Endothelial cell of umbilical vein (primary cell): Measurements from ENCODE around the gene SNX2. TPM values are rescaled to one million over a fixed set of nuclear protein-coding genes. Genes with fewer than 3 reads are reported as not detected.

Experiments used
- BruUV-seq: library from RNA; stranded (reverse); fragments of 400-500 nt; replicated peaks from 2 replicates; lab custom pipeline; 2021; lab: Mats Ljungman, UMichigan
- CTCF ChIA-PET: fragments of 300-600, 350-600 bp; sonication (Branson Sonifier 250); formaldehyde crosslinking; loops from one replicate; lab custom pipeline; 2021; ENCODE audit warnings: antibody characterized with exemption, inconsistent platforms; lab: Charles Lee
- POLR2A ChIA-PET: fragments of 300-600, 350-600 bp; sonication (Branson Sonifier 250); formaldehyde crosslinking; loops from one replicate; lab custom pipeline; 2021; ENCODE audit warnings: antibody characterized with exemption, inconsistent platforms; lab: Charles Lee
- DNase-seq: peaks from one replicate; pipeline ENCODE4 v3.0.0-alpha.2; 2011; ENCODE audit warnings: low read depth, low spot score
- FAIRE-seq: peaks from 2 replicates; lab custom pipeline; 2011; peaks lifted over from hg19 to GRCh38; lab: Jason Lieb, UNC
- H2AFZ ChIP-seq: 2 replicates; pipeline ENCODE4 v1.6.0; 2012; ENCODE audit warnings: low read depth, low read length, control low read depth, inconsistent platforms
- H3K27ac ChIP-seq: 2 replicates; pipeline ENCODE4 v1.5.1; 2011; ENCODE audit warnings: low read depth, mild to moderate bottlenecking, control low read depth, low read length, moderate library complexity; ENCODE audit not compliant: insufficient read depth
- H3K27me3 ChIP-seq, 2 experiments: 2 replicates each; pipeline versions ENCODE4 v1.6.0 to v1.6.1; 2011; ENCODE audit warnings: low read length in 2 of 2, mixed read lengths in 1 of 2; ENCODE audit not compliant: control insufficient read depth in 2 of 2, insufficient read depth in 2 of 2
- H3K36me3 ChIP-seq, 2 experiments: 2 replicates in 1 of 2; 3 replicates in 1 of 2; pipeline ENCODE4 v1.5.1; 2011; ENCODE audit warnings: low read length in 2 of 2, mild to moderate bottlenecking in 1 of 2, moderate library complexity in 1 of 2; ENCODE audit not compliant: control insufficient read depth in 2 of 2, insufficient read depth in 2 of 2; ENCODE audit errors: extremely low read depth in 1 of 2
- H3K4me1 ChIP-seq: 3 replicates; pipeline ENCODE4 v1.5.1; 2011; ENCODE audit warnings: mild to moderate bottlenecking, low read length; ENCODE audit not compliant: control insufficient read depth, insufficient read depth; ENCODE audit errors: extremely low read depth
- H3K4me2 ChIP-seq: 2 replicates; pipeline ENCODE4 v1.6.1; 2011; ENCODE audit warnings: low read length, control low read depth, mixed read lengths; ENCODE audit not compliant: insufficient read depth
- H3K4me3 ChIP-seq, 3 experiments: fragments of 200-600 bp in 1 of 3; sonication (generic), shearing (Covaris generic) in 1 of 3; replicated peaks in 1 of 3; 2 replicates each; pipeline ENCODE4 v1.5.1; 2011 to 2016; ENCODE audit warnings: control low read depth in 3 of 3, low read length in 3 of 3, mild to moderate bottlenecking in 2 of 3, inconsistent platforms in 1 of 3, low read depth in 1 of 3, moderate library complexity in 1 of 3; ENCODE audit not compliant: insufficient read depth in 1 of 3
- H3K79me2 ChIP-seq: 2 replicates; pipeline ENCODE4 v1.6.0; 2012; ENCODE audit warnings: low read length, inconsistent platforms; ENCODE audit not compliant: control insufficient read depth, insufficient read depth
- H3K9ac ChIP-seq: replicated peaks from 2 replicates; pipeline ENCODE3; 2011; ENCODE audit warnings: low read length, control low read depth; ENCODE audit not compliant: insufficient read depth; ENCODE audit errors: extremely low read depth
- H3K9me1 ChIP-seq: replicated peaks from 3 replicates; pipeline ENCODE4 v1.6.0; 2011; ENCODE audit warnings: mild to moderate bottlenecking, low read length; ENCODE audit not compliant: control insufficient read depth, insufficient read depth; ENCODE audit errors: extremely low read depth
- H3K9me3 ChIP-seq: replicated peaks from 2 replicates; pipeline ENCODE4 v1.5.1; 2012; ENCODE audit warnings: low read length, inconsistent platforms; ENCODE audit not compliant: control insufficient read depth, insufficient read depth
- H4K20me1 ChIP-seq: replicated peaks from 2 replicates; pipeline ENCODE3; 2011; ENCODE audit warnings: mild to moderate bottlenecking, low read length; ENCODE audit not compliant: control insufficient read depth, insufficient read depth; ENCODE audit errors: extremely low read depth
- EZH2 ChIP-seq: IDR thresholded peaks from 2 replicates; pipeline ENCODE4 v1.6.1; 2012; ENCODE audit warnings: borderline replicate concordance, low read depth, mild to moderate bottlenecking, moderate library complexity, low read length, inconsistent platforms; ENCODE audit not compliant: severe bottlenecking
- FOS ChIP-seq: IDR thresholded peaks from 2 replicates; pipeline ENCODE4 v1.6.1; 2011; ENCODE audit warnings: mild to moderate bottlenecking, low read length, moderate library complexity, borderline replicate concordance; ENCODE audit not compliant: insufficient read depth
- GATA2 ChIP-seq: IDR thresholded peaks from 2 replicates; pipeline ENCODE4 v1.7.0; 2011; ENCODE audit warnings: low read depth, mild to moderate bottlenecking, moderate library complexity, mixed read lengths, low read length; ENCODE audit not compliant: insufficient read length, insufficient read depth
- JUN ChIP-seq: IDR thresholded peaks from 2 replicates; pipeline ENCODE4 v1.6.1; 2011; ENCODE audit warnings: borderline replicate concordance, low read depth; ENCODE audit not compliant: insufficient read length, insufficient read depth
- MYC ChIP-seq: IDR thresholded peaks from one replicate; pipeline ENCODE4 v1.6.1; 2011; ENCODE audit warnings: mild to moderate bottlenecking, low read depth, low read length
- POLR2A ChIP-seq: IDR thresholded peaks from 2 replicates; pipeline ENCODE4 v1.6.1; 2012; ENCODE audit warnings: low read depth, mild to moderate bottlenecking, control low read depth, low read length
- POLR2AphosphoS5 ChIP-seq: IDR thresholded peaks from 2 replicates; pipeline ENCODE4 v1.6.1; 2012; ENCODE audit warnings: low read depth, mild to moderate bottlenecking, control low read depth, low read length, moderate library complexity; ENCODE audit not compliant: insufficient read depth
- dilution Hi-C: fragments of 300-500 bp; cut with MboI; formaldehyde crosslinking; loops from one replicate; pipeline ENCODE4 v1.15.0; 2019; ENCODE audit warnings: low sequenced_read_pairs; ENCODE audit not compliant: extremely low pct_ligation_motif_present
- intact Hi-C: fragments of 100-400 bp; cut with micrococcal nuclease; formaldehyde crosslinking; loops from one replicate; pipeline ENCODE4 v1.10.0; 2022
- polyA plus RNA-seq, 4 experiments: library from polyadenylated mRNA; depleted of rRNA in 3 of 4; stranded (reverse) in 3 of 4; unstranded in 1 of 4; fragments of >200 nt; gene quantifications; 2 replicates each; pipeline versions ENCODE4 v1.2.1 to v1.2.3, GENCODE V29; 2011 to 2012; ENCODE audit warnings: missing spikeins in 1 of 4
- total RNA-seq: library from RNA; stranded (reverse); gene quantifications from 2 replicates; pipeline ENCODE4 v1.2.3, GENCODE V29; 2021
- TF ChIP-seq, protein P1 (sequence below), 2 donors: IDR thresholded peaks; 1 replicate in 1 of 2; 2 replicates in 1 of 2; pipeline ENCODE4 v1.5.1; 2011; ENCODE audit warnings: low read length in 2 of 2, mild to moderate bottlenecking in 2 of 2, moderate library complexity in 2 of 2, control low read depth in 1 of 2, inconsistent platforms in 1 of 2, low read depth in 1 of 2; ENCODE audit not compliant: insufficient read depth in 1 of 2; ENCODE audit errors: extremely low read depth in 1 of 2
- TF ChIP-seq, protein P2 (sequence below): IDR thresholded peaks from 2 replicates; pipeline ENCODE4 v1.6.1; 2011; ENCODE audit not compliant: insufficient read depth, insufficient read length

SNX2 gene
- total and polyA plus RNA-seq, 2 donors (not counting 3 experiments of a cell fraction or from before 2014, with no cell fraction given) = 14.4 to 51.2 TPM

DNA sequence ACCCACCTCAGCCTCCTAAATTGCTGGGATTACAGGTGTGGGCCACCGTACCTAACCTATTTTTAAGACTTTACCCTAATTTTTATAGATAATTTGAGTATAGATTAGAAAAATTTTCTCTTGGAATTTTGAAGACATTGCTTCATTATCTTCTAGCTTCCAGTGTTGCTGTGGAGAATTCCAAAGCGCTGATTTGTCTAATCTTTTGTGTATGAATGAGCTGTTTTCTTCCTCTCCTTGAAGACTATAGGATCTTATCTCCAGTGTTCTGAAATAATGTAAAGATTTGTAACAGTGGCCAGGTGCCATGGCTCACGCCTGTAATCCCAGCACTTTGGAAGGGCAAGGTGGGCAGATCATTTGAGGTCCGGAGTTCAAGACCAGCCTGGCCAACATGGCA is 64.9 kb downstream of the SNX2 start:
- dilution Hi-C loops = no loop called here
- Histone ChIP-seq H3K9me3 (no peaks in the 10 kb centered on the region), H3K9me1 (no peaks in the 10 kb centered on the region), H3K4me3 (no peak overlapping the region), H3K36me3 (no peaks in the 10 kb centered on the region), H3K79me2 (no peaks in the 10 kb centered on the region), H3K4me2 (no peak overlapping the region), H4K20me1 (no peaks in the 10 kb centered on the region), H2AFZ (no peak overlapping the region), H3K4me1 (peaks cover 5% of the 10 kb centered on the region), H3K9ac (no peak overlapping the region), H3K27me3 (no peaks in the 10 kb centered on the region), H3K27ac (no peak overlapping the region)
- BruUV-seq = no TSS peak
- intact Hi-C loops = loop anchor here (10.0 kb wide), 2 partner anchors 655 to 675 kb away; partner anchors contain the start of gene CSNK1G3
- CTCF ChIA-PET = interaction anchor here (1.7 kb wide), 1 partner anchor 136 kb away, joined by 5 read pairs; no protein-coding TSS in a partner anchor
- FAIRE-seq = no peak
- POLR2A ChIA-PET = no interaction called here
- TF ChIP-seq POLR2A (no peak), JUN (no peak), GATA2 (no peak), FOS (no peak), MYC (no peak), EZH2 (no peak), POLR2AphosphoS5 (no peak)
- TF ChIP-seq, protein P1, sequence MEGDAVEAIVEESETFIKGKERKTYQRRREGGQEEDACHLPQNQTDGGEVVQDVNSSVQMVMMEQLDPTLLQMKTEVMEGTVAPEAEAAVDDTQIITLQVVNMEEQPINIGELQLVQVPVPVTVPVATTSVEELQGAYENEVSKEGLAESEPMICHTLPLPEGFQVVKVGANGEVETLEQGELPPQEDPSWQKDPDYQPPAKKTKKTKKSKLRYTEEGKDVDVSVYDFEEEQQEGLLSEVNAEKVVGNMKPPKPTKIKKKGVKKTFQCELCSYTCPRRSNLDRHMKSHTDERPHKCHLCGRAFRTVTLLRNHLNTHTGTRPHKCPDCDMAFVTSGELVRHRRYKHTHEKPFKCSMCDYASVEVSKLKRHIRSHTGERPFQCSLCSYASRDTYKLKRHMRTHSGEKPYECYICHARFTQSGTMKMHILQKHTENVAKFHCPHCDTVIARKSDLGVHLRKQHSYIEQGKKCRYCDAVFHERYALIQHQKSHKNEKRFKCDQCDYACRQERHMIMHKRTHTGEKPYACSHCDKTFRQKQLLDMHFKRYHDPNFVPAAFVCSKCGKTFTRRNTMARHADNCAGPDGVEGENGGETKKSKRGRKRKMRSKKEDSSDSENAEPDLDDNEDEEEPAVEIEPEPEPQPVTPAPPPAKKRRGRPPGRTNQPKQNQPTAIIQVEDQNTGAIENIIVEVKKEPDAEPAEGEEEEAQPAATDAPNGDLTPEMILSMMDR (IDR thresholded peaks at IDR 0.05; ENCODE audit: extremely low read depth in 1 of 2, insufficient read depth in 1 of 2, low read depth in 1 of 2, low read length in 2 of 2) = no peak
- TF ChIP-seq, protein P2, sequence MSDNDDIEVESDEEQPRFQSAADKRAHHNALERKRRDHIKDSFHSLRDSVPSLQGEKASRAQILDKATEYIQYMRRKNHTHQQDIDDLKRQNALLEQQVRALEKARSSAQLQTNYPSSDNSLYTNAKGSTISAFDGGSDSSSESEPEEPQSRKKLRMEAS = no peak
- DNase-seq = no peak
